Liver (tissue), 3 donors: ENCODE results near the gene MRPL46.

Experiments used
- CTCF ChIP-seq: fragments of 150-350 bp; IDR thresholded peaks from 2 replicates; pipeline ENCODE4 v1.5.1; 2017; ENCODE audit warnings: improper control_type of control experiment, low read depth, low read length; ENCODE audit not compliant: missing input control
- FOXA1 ChIP-seq: IDR thresholded peaks from 2 replicates; pipeline ENCODE4 v1.6.1; 2016; ENCODE audit warnings: antibody characterized with exemption
- GABPA ChIP-seq, 2 donors: IDR thresholded peaks in 1 of 2; conservative IDR thresholded peaks in 1 of 2; 2 replicates each; pipeline ENCODE4 v1.6.1; 2016; ENCODE audit warnings: antibody characterized with exemption in 2 of 2, mild to moderate bottlenecking in 1 of 2, moderate library complexity in 1 of 2
- SP1 ChIP-seq: IDR thresholded peaks from 2 replicates; pipeline ENCODE4 v1.6.1; 2018; ENCODE audit warnings: antibody characterized with exemption, mild to moderate bottlenecking
- YY1 ChIP-seq: IDR thresholded peaks from 2 replicates; pipeline ENCODE4 v1.6.1; 2016; ENCODE audit warnings: antibody characterized with exemption, mild to moderate bottlenecking
- ZBTB33 ChIP-seq: IDR thresholded peaks from 2 replicates; pipeline ENCODE4 v1.6.1; 2016; ENCODE audit warnings: antibody characterized with exemption
- donor health status: healthy.
- donor health status: healthy.

- TF ChIP-seq CTCF (no peak), YY1 (no peak), SP1 (no peak), ZBTB33 (no peak), FOXA1 (no peak), GABPA (IDR thresholded peaks at IDR 0.05 in 1 of 2, conservative IDR thresholded peaks at IDR 0.05 in 1 of 2) (no peak)
Measured at GRCh38 chr15:88453651-88454050, 13.5 kb downstream of the MRPL46 start.
